Tibial artery (tissue), 4 donors: ENCODE measurements around the gene CRYGA.

Source experiments
- DNase-seq, 2 donors: peaks; one replicate each; pipeline ENCODE4 v3.0.0-alpha.2; 2019
- H3K27ac ChIP-seq, 2 donors: fragments of 200-600 bp; sonication (generic) in 1 of 2; 1 replicate in 1 of 2; 2 replicates in 1 of 2; pipeline ENCODE4 v1.5.1; 2018 to 2019; ENCODE audit warnings: mild to moderate bottlenecking in 1 of 2
- H3K27me3 ChIP-seq, 2 donors: fragments of 200-600 bp; sonication (generic) in 1 of 2; one replicate each; pipeline versions ENCODE4 v1.5.1 to v1.6.0; 2016 to 2019
- H3K36me3 ChIP-seq, 3 donors: fragments of 200-600 bp; sonication (generic) in 2 of 3; one replicate each; pipeline ENCODE4 v1.5.1; 2016 to 2019; ENCODE audit warnings: mild to moderate bottlenecking in 2 of 3
- H3K4me1 ChIP-seq, 4 donors: fragments of 200-600 bp; sonication (generic) in 2 of 4; 1 replicate in 3 of 4; 2 replicates in 1 of 4; pipeline ENCODE4 v1.5.1; 2016 to 2019
- H3K4me3 ChIP-seq, 2 donors: fragments of 200-600 bp; sonication (generic) in 1 of 2; 1 replicate in 1 of 2; 2 replicates in 1 of 2; pipeline ENCODE4 v1.5.1; 2018 to 2019; ENCODE audit warnings: mild to moderate bottlenecking in 2 of 2
- H3K9me3 ChIP-seq, 3 donors: fragments of 200-600 bp; sonication (generic) in 1 of 3; one replicate each; pipeline ENCODE4 v1.5.1; 2016 to 2019
- intact Hi-C: fragments of 100-400 bp; cut with DNase I; formaldehyde crosslinking; loops from one replicate; pipeline ENCODE4 v1.15.0; 2023; ENCODE audit warnings: low total_unique reads
- TF ChIP-seq, protein P1 (sequence below), 2 experiments: fragments of 200-600 bp in 1 of 2; fragments of 450-650 bp in 1 of 2; IDR thresholded peaks; one replicate each; pipeline ENCODE4 v1.5.1; 2017 to 2019; ENCODE audit warnings: antibody characterized with exemption in 2 of 2, mild to moderate bottlenecking in 1 of 2, moderate library complexity in 1 of 2

The CRYGA gene

DNA sequence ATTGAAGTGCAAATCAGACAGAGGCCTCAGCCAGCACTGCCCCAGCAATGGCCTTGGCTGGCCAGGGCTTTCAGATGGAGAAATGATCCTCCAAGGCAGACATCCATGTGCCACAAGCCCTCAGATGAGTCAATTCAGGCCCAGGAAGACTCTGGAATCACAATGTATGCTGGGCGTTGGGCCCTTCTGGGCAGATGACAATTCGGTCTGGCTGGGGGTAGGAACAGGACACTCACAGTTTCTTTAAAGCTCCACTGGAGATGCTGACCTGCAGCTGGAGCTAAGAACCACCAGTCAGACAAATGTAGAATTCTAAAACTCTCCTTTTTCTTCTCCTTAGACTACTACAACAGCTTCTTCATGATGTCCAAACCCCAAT lies 26.7 kb downstream of the CRYGA start:
- TF ChIP-seq, protein P1, sequence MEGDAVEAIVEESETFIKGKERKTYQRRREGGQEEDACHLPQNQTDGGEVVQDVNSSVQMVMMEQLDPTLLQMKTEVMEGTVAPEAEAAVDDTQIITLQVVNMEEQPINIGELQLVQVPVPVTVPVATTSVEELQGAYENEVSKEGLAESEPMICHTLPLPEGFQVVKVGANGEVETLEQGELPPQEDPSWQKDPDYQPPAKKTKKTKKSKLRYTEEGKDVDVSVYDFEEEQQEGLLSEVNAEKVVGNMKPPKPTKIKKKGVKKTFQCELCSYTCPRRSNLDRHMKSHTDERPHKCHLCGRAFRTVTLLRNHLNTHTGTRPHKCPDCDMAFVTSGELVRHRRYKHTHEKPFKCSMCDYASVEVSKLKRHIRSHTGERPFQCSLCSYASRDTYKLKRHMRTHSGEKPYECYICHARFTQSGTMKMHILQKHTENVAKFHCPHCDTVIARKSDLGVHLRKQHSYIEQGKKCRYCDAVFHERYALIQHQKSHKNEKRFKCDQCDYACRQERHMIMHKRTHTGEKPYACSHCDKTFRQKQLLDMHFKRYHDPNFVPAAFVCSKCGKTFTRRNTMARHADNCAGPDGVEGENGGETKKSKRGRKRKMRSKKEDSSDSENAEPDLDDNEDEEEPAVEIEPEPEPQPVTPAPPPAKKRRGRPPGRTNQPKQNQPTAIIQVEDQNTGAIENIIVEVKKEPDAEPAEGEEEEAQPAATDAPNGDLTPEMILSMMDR (IDR thresholded peaks at IDR 0.05) = no peak
- intact Hi-C loops = no loop called here
- Histone ChIP-seq H3K9me3 (no peaks in the 10 kb centered on the region), H3K4me3 (no peak overlapping the region), H3K27ac (no peak overlapping the region), H3K27me3 (peaks cover 0 to 4% of the 10 kb centered on the region in 2 donors), H3K36me3 (no peaks in the 10 kb centered on the region), H3K4me1 (no peaks in the 10 kb centered on the region)
- no peak for DNase-seq

DNA sequence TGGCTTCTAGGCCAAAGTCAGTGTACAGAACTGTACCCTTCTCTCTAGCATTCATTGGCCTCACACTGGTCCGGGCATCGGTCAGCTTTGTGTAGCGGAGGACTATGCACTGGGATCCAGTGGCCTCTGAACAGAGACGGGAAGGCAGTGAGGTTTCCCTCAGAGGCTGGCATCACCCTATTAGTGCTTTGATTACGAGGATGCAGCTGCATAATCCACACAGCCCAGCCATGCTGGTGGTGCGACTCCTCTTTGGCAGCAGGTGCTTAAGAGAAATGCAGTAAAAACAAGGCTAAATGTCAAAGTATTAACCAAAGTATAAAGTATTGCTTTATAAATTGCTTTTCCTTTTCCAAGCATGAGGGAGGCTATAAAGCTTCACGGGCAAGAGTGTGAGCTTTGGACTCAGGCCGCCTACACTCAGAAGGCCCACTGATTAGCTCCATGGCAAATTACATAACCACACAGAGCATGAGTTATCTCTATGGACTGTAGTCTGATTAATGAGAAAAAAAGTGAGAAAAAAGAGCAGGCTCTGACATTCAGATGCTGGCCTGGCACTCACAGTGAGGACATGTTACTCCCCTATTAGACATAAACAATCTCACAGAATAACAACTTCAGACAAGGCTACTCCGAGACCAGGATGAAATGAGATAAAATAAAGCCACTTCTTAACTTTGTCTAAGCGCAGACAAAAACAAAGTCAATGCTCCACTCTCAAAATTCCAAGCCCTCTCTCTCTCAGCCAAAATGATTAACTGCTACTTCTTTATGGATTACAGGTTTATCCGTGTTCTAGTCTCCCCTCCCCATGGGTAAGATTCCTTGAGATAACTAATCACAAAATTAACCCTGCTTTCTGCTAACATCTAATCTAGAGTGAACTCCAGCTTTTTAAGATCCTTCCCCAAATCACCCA lies 27.3 kb downstream of the CRYGA start:
- intact Hi-C loops = no loop called here
- H3K36me3 ChIP-seq = no peaks in the 10 kb centered on the region
- peaks cover 0 to 4% of the 10 kb centered on the region in 2 donors for H3K27me3 ChIP-seq
- no peak overlapping the region for H3K27ac ChIP-seq
- no peak for DNase-seq
- no peak overlapping the region for H3K4me3 ChIP-seq
- TF ChIP-seq, protein P1 (IDR thresholded peaks at IDR 0.05) = no peak
- H3K4me1 ChIP-seq = no peaks in the 10 kb centered on the region
- no peaks in the 10 kb centered on the region for H3K9me3 ChIP-seq

DNA sequence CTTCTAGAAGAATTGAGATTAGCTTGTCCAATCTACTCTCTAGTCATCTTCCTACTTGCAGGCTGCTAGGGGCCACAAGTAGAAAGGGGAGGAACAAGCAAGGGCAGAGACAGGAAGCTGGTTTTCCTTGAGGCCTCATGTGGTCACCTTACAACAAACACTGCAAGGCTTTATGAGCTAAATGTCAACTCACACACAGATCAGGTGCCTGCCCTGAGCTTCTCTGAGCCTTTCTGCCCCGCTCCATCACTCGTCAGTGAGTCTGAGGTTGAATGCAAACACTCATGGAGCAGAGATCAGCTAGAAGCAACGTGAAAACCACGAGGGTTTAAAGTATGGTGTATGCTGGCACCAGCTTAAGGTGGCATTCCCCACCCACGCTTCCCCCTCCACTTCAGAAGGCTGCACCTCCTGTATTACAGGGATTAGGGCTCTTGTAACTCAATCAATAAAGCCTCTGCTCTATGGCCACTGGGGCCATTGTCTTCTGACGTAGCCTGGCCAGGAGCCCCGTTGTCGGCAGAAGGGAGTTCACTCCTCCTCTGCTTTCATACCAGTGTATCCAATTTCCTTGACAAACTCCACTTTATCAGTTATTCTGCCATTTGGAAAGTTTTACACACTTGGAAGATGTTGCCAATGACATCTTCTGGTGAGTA lies 28.3 kb downstream of the CRYGA start:
- H3K27ac ChIP-seq = no peak overlapping the region
- DNase-seq = no peak
- intact Hi-C loops = no loop called here

DNA sequence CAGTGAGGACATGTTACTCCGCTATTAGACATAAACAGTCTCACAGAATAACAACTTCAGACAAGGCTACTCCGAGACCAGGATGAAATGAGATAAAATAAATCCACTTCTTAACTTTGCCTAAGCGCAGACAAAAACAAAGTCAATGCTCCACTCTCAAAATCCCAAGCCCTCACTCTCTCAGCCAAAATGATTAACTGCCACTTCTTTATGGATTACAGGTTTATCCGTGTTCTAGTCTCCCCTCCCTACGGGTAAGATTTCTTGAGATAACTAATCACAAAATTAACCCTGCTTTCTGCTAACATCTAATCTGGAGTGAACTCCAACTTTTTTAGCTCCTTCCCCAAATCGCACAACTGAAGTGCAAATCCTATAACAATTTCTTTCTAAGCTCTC lies 32.7 kb downstream of the CRYGA start:
- H3K4me3 ChIP-seq = no peak overlapping the region
- intact Hi-C loops = no loop called here
- no peak for DNase-seq
- H3K27me3 ChIP-seq = peaks cover 0 to 7% of the 10 kb centered on the region in 2 donors
- H3K9me3 ChIP-seq = no peaks in the 10 kb centered on the region
- no peak overlapping the region for H3K27ac ChIP-seq
- no peaks in the 10 kb centered on the region for H3K36me3 ChIP-seq
- TF ChIP-seq, protein P1 (IDR thresholded peaks at IDR 0.05) = no peak
- H3K4me1 ChIP-seq = no peaks in the 10 kb centered on the region

More for the DNA sequence above, 28.3 kb downstream of the CRYGA start:
- H3K27me3 ChIP-seq = peaks cover 0 to 4% of the 10 kb centered on the region in 2 donors
- no peak overlapping the region for H3K4me3 ChIP-seq
- no peaks in the 10 kb centered on the region for H3K36me3 ChIP-seq
- H3K4me1 ChIP-seq = no peaks in the 10 kb centered on the region
- TF ChIP-seq, protein P1 (IDR thresholded peaks at IDR 0.05) = no peak
- no peaks in the 10 kb centered on the region for H3K9me3 ChIP-seq

DNA sequence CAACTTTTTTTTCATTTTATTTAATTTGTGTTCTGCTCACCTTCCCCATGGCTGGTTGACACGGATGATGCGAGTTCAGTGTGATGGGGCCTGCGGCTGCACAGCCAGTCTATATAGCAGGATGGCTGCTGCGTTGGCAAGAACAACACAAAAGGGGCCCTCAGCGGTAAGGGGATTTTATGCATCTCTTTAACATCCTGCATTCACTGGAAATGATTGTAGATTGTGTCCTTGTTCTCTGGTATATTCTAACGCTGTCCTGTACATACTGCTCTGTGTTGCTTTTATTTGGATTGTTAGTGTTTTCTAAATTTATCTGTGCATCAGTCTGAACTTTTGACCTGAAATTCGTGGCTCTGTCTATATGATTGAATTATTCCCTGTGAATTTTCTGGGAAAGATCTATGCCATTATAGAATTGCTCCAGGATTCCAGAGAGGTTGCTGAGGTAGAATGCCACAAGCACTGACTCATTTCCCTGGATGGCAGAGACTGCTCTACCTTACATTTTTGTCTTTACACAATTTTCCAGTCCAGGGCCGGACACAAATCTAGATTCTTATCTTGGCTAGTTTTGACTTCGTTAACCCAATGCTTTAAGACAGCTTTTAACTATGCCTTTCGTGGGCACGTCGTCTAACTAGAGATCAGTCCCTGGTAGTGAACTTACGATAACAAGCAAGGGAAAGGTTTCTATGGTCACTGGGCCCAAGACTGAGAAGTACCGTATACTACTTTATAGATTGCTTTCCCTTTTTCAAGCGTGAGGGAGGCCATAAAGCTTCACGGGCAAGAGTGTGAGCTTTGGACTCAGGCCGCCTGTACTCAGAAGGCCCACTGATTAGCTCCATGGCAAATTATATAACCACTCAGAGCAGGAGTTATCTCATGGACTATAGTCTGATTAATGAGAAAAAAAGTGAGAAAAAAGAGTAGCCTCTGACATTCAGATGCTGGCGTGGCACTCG lies 33.4 kb downstream of the CRYGA start, which contains the start of gene CRYGC:
Gene CRYGC, minus strand, starts transcription at position 85 of the 968 bp plus-strand sequence. Its CDS starts 36 bp downstream, at position 49.
- Histone ChIP-seq H3K9me3 (no peaks in the 10 kb centered on the region), H3K36me3 (no peaks in the 10 kb centered on the region), H3K4me3 (no peak within 1 kb of the TSS), H3K27me3 (peaks cover 0 to 4% of the 10 kb centered on the region in 2 donors), H3K4me1 (no peaks in the 10 kb centered on the region), H3K27ac (no peak within 1 kb of the TSS)
- TF ChIP-seq, protein P1 (IDR thresholded peaks at IDR 0.05) = no peak
- no peak for DNase-seq
- intact Hi-C loops = no loop called here
